GM21423 (cell line): ENCODE results near the gene PCNX2.
"Not testable (repeated sequence)": the region's sequence is repeated elsewhere in the genome, so short reads cannot be mapped to it uniquely, and the experiment has no call there.

ENCODE experiments used
- ATAC-seq: cut with Tn5 transposase; IDR thresholded peaks from one replicate; pipeline ENCODE4 v1.9.1; 2021; ENCODE audit warnings: mild to moderate bottlenecking, moderate library complexity; ENCODE audit not compliant: unreplicated experiment

Gene PCNX2

DNA sequence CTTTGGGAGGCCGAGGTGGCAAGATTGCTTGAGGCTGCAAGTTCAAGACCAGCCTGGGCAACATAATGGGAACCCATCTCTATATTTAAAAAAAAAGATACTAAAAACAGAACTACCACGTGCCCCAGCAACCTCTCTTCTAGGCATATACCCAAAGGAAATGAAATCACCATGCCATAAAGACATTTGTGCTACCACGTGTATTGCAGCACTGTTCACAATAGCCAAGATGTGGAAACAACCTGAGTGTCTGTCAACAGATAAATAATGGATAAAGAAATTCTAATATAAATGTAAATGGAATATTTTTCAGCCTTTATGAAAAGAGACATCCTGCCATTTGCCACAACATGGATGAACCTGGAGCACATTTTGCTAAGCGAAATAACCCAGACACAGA, 128.6 kb downstream of the PCNX2 start:
- ATAC-seq, result no peak

GRCh38 chr1:233163696-233164095, 131.8 kb downstream of the PCNX2 start:
- ATAC-seq, result no peak

GRCh38 chr1:233158322-233158721, 137.2 kb downstream of the PCNX2 start:
- no peak for ATAC-seq

DNA sequence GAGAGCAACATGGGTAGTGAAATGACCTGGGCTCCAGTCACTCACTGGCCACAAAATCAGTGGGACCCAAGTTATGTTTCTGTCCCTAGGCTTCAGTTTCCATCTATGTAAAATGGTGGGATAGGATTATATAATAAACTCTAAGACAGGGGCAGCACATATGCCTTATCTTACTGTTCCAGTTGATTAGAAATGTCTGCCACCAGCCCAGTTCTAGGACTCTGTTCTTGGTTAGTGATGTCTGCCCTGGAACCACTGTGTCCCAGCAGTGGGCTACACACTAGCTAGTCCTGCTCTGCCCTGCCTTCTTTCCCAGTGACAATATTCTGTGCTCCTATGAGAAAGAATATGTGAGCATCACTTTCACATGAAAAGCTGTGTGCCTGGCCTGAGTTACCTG, 138.3 kb downstream of the PCNX2 start:
- no peak for ATAC-seq

DNA sequence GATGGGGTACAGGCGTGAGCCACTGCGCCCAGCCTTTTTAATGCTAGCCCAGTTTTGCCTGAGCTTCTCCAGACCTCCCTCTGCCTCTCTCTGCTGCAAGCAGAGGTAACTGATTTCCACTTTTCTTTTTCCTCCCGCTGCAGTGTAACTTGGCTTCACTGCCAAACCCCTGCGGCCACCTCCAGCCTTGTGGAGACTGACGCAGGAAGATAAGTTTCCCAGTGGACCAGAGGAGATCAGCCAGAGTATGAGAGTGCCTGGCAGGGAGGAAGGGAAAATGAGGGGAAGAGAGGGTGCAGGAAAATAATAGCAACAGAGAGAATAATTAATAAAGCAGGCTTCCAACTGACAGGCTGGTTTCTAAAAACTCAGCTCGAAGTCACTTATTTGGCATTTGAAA, 143.7 kb downstream of the PCNX2 start:
- ATAC-seq, result no peak

DNA sequence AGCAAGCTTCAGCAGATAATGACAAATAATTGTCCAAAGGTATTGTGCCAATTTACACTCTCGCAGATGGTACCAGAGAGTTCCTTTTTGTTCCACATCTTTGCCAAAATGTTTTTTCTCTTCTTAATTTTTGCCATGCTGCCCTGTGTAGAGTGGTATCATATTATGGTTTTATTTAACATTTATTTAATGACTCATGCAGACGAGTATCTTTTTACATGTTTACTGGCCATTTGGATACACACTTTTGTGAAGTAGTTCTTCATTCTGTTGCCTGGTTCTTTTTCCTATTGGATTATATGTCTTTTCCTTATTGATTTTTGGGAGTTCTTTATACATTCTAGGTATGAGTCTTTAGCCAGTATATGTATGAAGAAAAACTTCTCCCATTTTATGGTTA, 151.1 kb downstream of the PCNX2 start:
- no peak for ATAC-seq

- no peak for ATAC-seq
These were observed 152.3 kb downstream of the PCNX2 start for GRCh38 chr1:233143241-233143640.

- ATAC-seq, result no peak
These were observed 154.6 kb downstream of the PCNX2 start for GRCh38 chr1:233140974-233141373.

DNA sequence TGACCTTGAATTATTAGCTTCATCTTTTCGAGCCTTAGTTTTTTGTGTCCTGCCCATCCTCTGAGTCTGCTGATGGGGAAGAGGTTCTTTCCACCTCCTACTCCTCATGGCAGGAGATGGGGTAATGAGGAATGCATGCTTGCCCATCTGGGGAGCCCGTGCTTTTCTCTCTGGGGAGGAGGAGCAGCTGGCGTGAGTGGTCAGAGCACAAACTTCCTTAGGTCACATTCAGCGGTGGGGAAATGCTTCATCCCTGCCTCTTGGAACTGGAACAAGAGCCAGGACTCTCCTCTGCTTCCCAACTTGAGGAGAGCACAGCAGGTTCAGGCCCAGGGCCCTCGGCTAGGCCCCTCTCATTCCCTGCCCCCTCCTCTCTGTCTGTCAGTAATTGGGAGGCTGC, 155.0 kb downstream of the PCNX2 start:
- no peak for ATAC-seq

DNA sequence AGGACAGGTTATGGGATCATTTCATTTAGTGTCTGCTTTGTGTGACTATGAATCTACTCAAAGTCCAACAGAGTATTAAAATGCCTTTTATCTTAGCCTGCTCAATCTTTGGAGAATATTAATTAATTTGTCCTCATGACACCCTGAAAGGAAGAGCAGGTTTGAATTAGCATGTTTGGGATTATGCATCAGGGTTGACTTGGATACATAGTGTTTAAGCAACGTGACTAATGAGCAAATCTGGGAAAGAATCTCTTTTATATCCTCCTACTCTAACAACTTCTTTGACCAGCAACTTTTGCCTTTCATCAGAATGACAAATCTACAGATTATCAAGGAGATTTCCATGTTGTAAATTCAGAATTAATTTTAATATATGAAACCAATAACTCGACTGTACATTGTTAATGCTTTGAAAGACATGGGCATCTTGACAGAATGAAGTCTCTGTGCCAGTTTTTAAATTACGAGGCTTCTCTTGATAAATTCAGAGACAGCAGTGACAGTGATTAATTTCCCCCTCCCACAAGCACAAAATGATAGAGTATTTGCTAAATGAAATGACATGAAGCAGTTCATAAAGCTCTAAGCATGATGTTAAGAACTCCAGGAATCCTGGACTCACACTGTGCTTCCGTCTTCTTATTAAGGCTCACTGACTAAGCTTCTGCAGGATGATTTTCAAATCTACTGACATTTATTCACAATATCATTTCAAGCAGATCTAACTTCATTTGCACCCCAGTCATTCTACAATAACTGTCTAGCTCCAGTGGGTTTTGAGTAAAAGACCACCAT, 156.5 kb downstream of the PCNX2 start:
- no peak for ATAC-seq

DNA sequence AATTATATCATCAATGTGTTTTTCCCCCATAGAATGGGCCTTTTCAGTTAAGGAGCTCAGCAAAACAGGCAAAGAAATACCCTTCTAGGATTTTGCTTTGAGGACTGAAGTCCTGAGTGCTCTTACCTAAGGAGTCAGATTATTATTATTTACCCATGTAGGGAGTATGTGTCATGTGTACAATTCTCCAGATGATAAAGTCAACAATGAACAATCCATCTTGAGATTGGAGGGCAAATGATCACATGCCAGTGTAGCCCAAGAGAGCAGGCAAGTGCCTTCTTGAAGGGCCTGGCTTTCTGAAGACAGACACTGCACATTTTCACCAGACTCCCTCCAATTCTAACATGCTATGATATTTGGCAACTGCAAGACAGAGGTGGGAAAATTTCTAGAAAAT, 159.7 kb downstream of the PCNX2 start:
- ATAC-seq, result no peak

GRCh38 chr1:233132445-233132844, 163.1 kb downstream of the PCNX2 start:
- no peak for ATAC-seq

DNA sequence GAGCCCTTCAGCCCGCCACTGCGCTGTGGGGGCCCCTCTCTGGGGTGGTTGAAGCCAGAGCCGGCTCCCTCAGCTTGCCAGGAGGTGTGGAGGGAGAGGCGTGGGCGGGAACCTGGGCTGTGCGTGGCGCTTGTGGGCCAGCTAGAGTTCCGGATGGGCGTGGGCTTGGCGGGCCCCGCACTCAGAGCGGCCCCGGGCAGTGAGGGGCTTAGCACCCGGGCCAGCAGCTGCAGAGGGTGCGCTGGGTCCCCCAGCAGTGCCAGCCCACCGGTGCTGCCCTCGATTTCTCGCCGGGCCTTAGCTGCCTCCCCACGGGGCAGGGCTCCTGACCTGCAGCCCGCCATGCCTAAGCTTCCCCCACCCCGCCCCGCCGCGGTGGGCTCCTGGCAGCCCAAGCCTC, 166.5 kb downstream of the PCNX2 start:
- not testable (repeated sequence) for ATAC-seq

DNA sequence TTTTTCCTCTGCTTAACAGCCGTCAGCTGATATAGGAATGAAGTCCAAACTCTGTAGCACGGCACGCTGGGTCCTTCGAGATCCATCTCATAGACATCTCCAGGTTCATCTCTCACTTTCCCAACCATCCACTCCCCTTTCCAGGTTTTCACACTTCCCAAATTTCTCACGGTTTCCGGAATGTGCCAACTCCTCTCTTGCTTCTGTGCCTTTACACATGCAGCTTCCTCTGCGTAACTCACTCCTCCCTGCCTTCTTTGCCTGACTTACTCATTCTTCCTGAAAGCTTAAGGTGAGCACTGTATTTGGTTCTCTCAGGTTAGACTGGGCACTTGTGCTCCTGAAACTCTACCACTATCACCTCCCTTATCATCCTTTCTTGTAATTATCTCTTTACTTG, 168.4 kb downstream of the PCNX2 start:
- ATAC-seq, result no peak

GRCh38 chr1:233122779-233123178, 172.7 kb downstream of the PCNX2 start:
- ATAC-seq, result no peak

GRCh38 chr1:233121947-233122559, 173.5 kb downstream of the PCNX2 start:
- no peak for ATAC-seq

- ATAC-seq, result no peak
These were observed 180.7 kb downstream of the PCNX2 start for GRCh38 chr1:233114860-233115259.

DNA sequence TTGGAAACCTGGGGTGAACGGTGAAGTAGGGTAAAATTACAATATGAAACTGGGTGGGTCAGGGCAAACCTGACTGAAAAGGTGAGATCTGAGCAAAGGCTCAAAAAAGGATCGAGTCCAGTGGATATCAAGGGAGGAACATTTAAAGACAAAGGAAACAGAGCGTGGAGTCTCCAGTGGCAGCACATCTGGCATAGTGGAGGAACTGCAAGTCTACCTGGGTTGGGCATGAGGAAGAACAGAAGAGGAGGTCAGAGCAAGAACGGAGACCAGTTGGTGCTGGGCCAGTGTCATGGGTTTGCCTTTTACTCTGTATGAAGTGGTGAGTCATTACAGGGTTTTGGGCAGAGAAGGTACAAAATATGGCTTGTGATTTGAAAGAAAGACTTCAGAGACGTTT, 181.4 kb downstream of the PCNX2 start:
- no peak for ATAC-seq

DNA sequence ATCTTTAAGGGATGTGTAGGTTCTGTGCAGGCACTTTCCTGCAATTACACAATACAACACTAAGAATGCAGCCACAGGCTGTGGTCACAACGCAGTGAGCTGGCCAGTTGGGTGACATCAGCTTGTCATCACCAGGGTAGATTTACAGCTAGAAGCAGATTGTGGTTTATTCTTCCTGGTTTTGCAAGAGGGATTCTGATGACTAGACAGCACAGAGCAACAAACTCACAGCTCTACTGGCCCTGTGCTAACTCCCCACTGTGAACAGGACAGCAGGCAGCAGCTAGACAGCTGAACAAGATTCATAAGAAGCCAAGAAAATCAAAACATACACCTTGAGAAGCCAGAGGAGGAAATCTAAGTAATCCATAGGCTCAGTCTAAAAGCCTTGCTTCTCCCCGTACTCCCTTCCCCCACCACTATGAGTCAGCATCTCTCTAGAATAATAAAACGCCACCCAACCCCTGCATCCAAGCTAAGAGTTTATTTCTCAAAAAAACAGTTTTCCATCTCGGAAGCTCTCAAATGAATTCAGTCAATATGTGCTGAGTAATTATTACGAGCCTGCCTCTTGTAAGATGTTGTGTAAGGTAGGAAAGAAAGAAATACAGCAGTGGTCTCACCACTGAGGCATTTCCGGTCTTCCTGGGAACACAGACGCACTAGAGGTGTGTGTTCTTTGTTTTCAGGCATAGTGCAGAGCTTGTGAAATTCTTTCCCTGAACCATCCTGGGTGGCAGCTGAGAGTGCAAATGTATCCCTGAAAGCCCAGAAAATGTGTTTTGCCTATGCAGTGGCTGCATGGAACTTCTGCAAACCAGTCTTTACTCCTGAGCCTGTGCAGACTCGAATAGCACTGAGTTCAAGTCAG, 182.3 kb downstream of the PCNX2 start:
- ATAC-seq, result peak; percentile 80

DNA sequence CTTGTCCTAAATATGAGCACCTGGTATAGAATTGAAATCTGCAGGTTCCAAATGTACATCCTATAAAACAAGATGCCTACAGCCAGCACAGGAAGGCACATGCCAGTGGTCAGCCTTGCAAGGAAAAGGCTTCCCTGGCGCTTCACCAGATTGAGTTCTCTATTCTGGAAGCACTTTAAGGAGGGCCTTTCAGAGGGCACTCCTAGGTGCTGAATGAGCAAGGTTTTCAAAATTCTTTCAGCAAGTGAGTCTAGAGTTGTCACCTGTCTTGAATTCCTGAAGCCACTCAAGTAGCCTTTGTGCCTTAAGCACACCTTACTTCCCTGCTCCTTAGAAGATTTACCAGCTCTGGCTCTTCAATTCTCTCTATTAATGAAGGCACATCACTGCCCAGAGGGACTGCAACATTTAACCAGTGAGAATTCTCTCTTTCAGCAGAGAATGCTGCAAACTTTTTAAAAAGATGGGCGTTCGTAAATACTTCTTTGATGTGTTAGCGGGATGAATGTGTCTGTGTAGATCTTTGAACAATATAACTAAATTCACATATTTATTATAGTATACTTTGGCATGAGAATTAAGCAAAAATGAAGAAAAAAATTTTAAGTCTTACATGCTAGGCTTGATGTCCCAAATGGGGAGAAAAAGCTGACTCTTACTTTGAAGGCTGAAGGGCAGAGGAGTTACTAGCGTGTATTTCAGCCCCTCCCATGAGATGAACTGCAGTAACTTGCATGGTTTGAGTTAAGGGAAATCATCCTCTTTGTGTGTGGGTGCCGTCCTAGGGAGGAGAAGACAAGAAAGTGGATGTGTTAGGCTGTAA, 183.1 kb downstream of the PCNX2 start:
- no peak for ATAC-seq

DNA sequence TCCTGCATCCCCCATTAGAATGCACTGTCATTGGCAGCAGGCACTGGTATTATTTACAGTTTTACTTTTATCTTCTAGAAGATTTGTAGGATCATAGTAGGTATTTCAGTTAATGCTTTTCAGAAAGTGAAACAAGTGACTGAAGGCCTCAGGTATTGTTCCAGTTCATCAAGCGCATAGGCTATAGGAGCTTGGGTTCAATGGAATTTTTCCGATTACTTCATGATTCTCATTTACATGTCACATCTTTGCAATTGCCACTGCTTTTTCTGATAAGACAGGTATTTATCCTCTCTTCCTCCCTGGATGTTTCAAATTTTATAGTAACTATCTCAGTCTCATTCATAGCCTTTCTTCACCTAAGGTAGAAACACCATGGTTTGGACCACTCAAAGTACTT, 183.8 kb downstream of the PCNX2 start:
- no peak for ATAC-seq
